ENCODE results near the gene GPHA2.

- TF ChIP-seq MZF1 (CRISPR knock-in tag; IDR thresholded peaks at IDR 0.05; ENCODE audit: borderline replicate concordance) (no peak), CTCF (CRISPR knock-in tag; IDR thresholded peaks at IDR 0.05) (no peak), ATF6 (CRISPR knock-in tag; conservative IDR thresholded peaks at IDR 0.05) (no peak), NR3C1 (CRISPR knock-in tag; IDR thresholded peaks at IDR 0.05) (no peak), KDM3A (CRISPR knock-in tag; IDR thresholded peaks at IDR 0.05; ENCODE audit: low read depth) (no peak)
Measured at GRCh38 chr11:64891215-64891848, 44.4 kb downstream of the GPHA2 start.

Measured in HepG2 (cell line).